ENCODE data around the gene TBC1D22A.

Gene TBC1D22A

DNA sequence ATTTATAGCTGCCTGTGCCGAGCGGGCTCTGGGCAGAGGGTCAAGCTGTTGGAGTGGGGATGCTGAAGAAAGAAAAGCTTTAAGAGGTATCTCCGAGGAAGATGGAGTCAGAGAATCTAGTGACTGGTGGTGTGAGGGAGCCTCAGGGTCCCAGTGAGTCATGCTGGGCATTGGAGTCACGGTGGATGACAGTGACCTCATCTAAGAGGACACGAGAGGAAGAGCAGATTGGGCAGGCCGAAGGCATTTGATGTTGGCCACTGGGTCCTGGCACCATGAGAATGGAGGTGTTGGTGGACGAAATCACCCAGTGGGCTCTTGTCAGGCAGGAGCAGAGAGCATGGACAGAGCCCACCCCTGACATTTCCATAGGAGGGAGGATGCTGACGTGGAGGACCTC, 68.4 kb downstream of the TBC1D22A start:
- TF ChIP-seq, protein P1, sequence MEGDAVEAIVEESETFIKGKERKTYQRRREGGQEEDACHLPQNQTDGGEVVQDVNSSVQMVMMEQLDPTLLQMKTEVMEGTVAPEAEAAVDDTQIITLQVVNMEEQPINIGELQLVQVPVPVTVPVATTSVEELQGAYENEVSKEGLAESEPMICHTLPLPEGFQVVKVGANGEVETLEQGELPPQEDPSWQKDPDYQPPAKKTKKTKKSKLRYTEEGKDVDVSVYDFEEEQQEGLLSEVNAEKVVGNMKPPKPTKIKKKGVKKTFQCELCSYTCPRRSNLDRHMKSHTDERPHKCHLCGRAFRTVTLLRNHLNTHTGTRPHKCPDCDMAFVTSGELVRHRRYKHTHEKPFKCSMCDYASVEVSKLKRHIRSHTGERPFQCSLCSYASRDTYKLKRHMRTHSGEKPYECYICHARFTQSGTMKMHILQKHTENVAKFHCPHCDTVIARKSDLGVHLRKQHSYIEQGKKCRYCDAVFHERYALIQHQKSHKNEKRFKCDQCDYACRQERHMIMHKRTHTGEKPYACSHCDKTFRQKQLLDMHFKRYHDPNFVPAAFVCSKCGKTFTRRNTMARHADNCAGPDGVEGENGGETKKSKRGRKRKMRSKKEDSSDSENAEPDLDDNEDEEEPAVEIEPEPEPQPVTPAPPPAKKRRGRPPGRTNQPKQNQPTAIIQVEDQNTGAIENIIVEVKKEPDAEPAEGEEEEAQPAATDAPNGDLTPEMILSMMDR (conservative IDR thresholded peaks at IDR 0.05; ENCODE audit: low read depth, low read length): no peak
- Histone ChIP-seq H3K27me3 (ENCODE audit: insufficient read depth, low read depth) (no peaks in the 10 kb centered on the region), H3K4me1 (ENCODE audit: low read depth, poor library complexity, severe bottlenecking) (no peaks in the 10 kb centered on the region), H4K20me1 (ENCODE audit: insufficient read depth) (no peaks in the 10 kb centered on the region), H3K4me3 (IDR thresholded peaks at IDR 0.05; ENCODE audit: insufficient read depth, low read depth, low read length) (no peak overlapping the region), H3K27ac (no peak overlapping the region), H3K36me3 (ENCODE audit: insufficient read depth) (no peaks in the 10 kb centered on the region), H3K9ac (no peak overlapping the region), H3K79me2 (ENCODE audit: insufficient read depth, low read depth) (no peaks in the 10 kb centered on the region), H3K4me2 (no peak overlapping the region), H2AFZ (ENCODE audit: low read depth) (no peak overlapping the region)

GRCh38 chr22:46833228-46833627, 70.8 kb downstream of the TBC1D22A start:
- H3K79me2 ChIP-seq (ENCODE audit: insufficient read depth, low read depth): no peaks in the 10 kb centered on the region
- TF ChIP-seq, protein P1 (conservative IDR thresholded peaks at IDR 0.05; ENCODE audit: low read depth, low read length): no peak
- no peak overlapping the region for H3K4me3 ChIP-seq (IDR thresholded peaks at IDR 0.05; ENCODE audit: insufficient read depth, low read depth, low read length)
- H3K27ac ChIP-seq: no peak overlapping the region
- no peaks in the 10 kb centered on the region for H3K4me1 ChIP-seq (ENCODE audit: low read depth, poor library complexity, severe bottlenecking)
- no peaks in the 10 kb centered on the region for H3K27me3 ChIP-seq (ENCODE audit: insufficient read depth, low read depth)
- H4K20me1 ChIP-seq (ENCODE audit: insufficient read depth): no peaks in the 10 kb centered on the region
- no peaks in the 10 kb centered on the region for H3K36me3 ChIP-seq (ENCODE audit: insufficient read depth)
- no peak overlapping the region for H3K4me2 ChIP-seq
- no peak overlapping the region for H3K9ac ChIP-seq
- H2AFZ ChIP-seq (ENCODE audit: low read depth): no peak overlapping the region

- no peak overlapping the region for H3K9ac ChIP-seq
- no peaks in the 10 kb centered on the region for H3K79me2 ChIP-seq (ENCODE audit: insufficient read depth, low read depth)
- H3K27me3 ChIP-seq (ENCODE audit: insufficient read depth, low read depth): no peaks in the 10 kb centered on the region
- no peaks in the 10 kb centered on the region for H3K4me1 ChIP-seq (ENCODE audit: low read depth, poor library complexity, severe bottlenecking)
- H3K27ac ChIP-seq: no peak overlapping the region
- no peak overlapping the region for H3K4me2 ChIP-seq
- TF ChIP-seq, protein P1 (conservative IDR thresholded peaks at IDR 0.05; ENCODE audit: low read depth, low read length): no peak
- H3K4me3 ChIP-seq (IDR thresholded peaks at IDR 0.05; ENCODE audit: insufficient read depth, low read depth, low read length): no peak overlapping the region
- H4K20me1 ChIP-seq (ENCODE audit: insufficient read depth): no peaks in the 10 kb centered on the region
- no peaks in the 10 kb centered on the region for H3K36me3 ChIP-seq (ENCODE audit: insufficient read depth)
- no peak overlapping the region for H2AFZ ChIP-seq (ENCODE audit: low read depth)
These were observed 71.7 kb downstream of the TBC1D22A start for GRCh38 chr22:46834021-46834737.

- Histone ChIP-seq H3K27me3 (ENCODE audit: insufficient read depth, low read depth) (no peaks in the 10 kb centered on the region), H3K4me3 (IDR thresholded peaks at IDR 0.05; ENCODE audit: insufficient read depth, low read depth, low read length) (no peak overlapping the region), H3K4me1 (ENCODE audit: low read depth, poor library complexity, severe bottlenecking) (no peaks in the 10 kb centered on the region), H4K20me1 (ENCODE audit: insufficient read depth) (no peaks in the 10 kb centered on the region), H3K4me2 (no peak overlapping the region), H3K79me2 (ENCODE audit: insufficient read depth, low read depth) (no peaks in the 10 kb centered on the region), H3K36me3 (ENCODE audit: insufficient read depth) (no peaks in the 10 kb centered on the region), H2AFZ (ENCODE audit: low read depth) (no peak overlapping the region), H3K27ac (no peak overlapping the region), H3K9ac (no peak overlapping the region)
- TF ChIP-seq, protein P1 (conservative IDR thresholded peaks at IDR 0.05; ENCODE audit: low read depth, low read length): no peak
These were observed 72.8 kb downstream of the TBC1D22A start for GRCh38 chr22:46835288-46835687.
